HG02840 (cell line): Measurements from ENCODE around the gene TOLLIP.
"Not testable (repeated sequence)": the region's sequence is repeated elsewhere in the genome, so short reads cannot be mapped to it uniquely, and the experiment has no call there.

Experiments
- ATAC-seq: cut with Tn5 transposase; IDR thresholded peaks from one replicate; pipeline ENCODE4 v1.9.1; 2021; ENCODE audit warnings: mild to moderate bottlenecking, moderate library complexity, moderate number of reproducible peaks; ENCODE audit not compliant: unreplicated experiment, low FRiP score

The TOLLIP gene

DNA sequence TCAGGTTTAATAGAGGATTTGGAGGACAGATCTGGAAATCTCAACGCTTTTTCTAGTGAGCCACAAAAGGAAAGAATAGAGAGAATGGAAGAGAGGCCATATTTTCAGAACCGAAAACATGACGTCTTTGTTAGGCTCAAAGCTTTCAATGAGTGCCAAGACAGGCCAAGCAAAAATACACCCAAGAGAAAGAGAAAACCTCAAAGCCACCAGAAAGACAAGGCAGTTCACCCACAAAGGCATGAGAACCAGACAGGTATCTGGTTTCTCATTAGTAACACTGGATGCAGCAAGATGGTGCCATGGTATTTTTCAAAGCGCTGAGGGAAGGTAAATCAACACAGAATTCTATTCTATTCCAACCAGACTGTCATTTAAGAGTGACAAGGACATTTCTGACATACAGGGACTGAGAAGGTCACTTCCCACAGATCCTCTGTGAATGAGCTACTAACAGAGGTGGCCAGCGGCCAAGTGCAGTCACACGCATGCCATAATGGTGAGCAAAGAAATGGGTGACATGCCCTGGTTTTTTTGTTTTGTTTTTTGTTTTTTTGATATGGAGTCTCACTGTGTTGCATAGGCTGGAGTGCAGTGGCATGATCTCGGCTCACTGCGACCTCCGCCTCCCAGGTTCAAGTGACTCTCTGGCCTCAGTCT is 41.9 kb downstream of the TOLLIP start:
- ATAC-seq = no peak

DNA sequence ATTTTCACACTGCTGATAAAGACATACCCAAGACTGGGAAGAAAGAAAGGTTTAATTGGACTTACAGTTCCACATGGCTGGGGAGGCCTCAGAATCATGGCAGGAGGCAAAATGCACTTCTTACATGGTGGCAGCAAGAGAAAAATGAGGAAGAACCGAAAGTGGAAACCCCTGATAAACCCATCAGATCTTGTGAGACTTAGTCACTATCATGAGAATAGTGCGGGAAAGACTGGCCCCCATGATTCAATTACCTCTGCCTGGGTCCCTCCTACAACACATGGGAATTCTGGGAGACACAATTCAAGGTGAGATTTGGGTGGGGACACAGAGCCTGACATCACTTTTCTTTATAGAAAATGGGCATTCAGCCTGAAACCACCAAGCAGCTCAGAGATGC is 42.5 kb downstream of the TOLLIP start:
- not testable (repeated sequence) for ATAC-seq

DNA sequence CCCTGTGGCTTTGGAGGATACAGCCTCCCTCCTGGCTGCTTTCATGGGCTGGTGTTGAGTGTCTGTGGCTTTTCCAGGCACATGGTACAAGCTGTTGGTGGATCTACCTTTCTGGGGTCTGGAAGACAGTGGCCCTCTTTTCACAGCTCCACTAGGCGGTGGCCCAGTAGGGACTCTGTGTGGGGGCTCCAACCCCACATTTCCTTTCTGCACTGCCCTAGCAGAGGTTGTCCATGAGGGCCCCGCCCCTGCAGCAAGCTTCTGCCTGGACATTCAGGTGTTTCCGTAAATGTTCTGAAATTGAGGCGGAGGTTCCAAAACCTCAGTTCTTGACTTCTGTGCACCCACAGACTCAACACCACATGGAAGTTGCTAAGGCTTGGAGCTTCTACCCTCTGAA is 44.0 kb downstream of the TOLLIP start:
- ATAC-seq = not testable (repeated sequence)

DNA sequence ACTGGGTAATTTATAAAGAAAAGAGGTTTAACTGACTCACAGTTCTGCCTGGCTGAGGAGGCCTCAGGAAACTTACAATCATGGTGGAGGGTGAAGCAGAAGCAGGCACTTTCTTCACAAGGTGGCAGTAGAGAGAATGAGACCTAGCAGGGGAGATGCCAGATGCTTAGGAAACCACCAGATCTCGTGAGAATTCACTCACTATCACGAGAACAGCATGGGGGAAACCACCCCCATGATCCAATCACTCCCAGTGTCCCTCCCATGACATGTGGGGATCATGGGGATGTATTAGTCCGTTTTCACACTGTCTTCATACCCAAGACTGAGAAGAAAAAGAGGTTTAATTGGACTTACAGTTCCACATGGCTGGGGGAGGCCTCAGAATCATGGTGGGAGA is 45.0 kb downstream of the TOLLIP start:
- not testable (repeated sequence) for ATAC-seq

GRCh38 chr11:1263010-1263409 is 46.4 kb downstream of the TOLLIP start:
- no peak for ATAC-seq

DNA sequence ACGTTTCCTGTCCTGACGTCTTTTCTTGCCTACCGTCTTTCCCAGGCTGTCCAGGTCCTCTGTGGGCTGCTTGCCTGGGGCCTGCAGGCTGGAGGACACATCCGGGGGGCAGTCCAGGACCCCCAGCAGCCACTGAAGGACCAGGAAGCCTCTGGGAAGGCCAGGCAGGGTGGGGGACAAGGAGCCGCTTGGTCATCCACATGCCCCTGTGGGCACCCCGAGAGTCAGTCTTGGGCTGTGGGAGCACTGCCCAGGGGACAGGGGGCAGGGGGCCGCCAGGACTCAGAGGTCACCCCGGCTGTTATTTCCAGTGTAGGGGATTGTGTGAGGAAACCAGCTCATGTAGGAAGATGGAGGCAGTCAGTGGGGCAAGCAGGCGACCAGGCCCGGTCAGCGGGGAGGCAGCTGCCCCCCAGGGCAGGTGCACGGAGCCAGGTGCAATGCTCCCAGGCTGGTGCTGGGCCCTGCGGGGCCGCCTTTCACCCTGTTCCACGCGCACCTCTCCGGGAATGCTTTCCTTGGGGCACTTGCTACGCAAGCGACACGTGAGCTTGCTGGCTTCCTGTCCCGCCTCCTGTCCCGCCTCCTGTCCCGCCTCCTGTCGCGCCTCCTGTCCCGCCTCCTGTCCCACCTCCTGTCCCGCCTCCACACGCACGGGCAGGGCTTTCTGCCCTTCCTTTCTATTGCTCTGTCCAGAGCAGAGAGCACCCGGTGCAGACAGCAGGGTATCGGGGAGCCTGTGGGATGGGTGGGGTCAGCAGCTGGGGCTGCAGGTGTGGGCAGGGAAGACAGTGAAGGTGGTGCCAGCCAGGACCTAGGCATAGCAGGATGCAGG is 47.0 kb downstream of the TOLLIP start:
- no peak for ATAC-seq

DNA sequence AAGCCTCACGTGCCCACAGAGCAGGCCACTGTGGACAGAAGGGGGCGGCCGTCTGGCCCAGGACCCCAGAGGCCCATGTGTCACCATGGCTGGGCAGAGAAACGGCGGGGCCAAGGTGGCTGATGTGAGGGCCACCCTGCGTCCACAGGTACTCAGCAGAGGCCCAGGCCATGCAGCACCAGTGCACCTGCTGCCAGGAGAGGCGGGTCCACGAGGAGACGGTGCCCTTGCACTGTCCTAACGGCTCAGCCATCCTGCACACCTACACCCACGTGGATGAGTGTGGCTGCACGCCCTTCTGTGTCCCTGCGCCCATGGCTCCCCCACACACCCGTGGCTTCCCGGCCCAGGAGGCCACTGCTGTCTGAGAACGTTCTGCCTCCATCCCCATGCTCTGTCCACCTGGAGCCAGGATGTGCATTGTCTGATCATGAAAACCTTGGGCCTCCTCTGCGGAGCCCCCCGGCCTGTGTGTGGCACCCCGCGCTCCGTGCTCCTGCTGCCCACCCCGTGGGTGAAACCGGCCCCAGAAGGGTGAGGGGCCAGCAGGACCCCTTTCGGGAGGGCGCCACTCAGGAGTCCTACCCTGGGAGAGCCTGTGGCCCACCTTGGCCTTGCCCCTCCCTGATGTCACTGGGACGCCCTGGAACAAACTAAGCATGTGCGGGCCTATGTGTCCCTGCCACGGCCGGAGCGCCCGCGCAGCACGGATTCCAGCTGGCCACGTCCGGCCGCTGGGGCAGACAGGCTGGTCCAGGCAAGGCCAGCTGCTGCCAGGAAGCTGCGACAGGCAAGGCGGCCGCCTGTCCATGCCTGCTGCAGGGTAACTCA is 48.0 kb downstream of the TOLLIP start:
- ATAC-seq = no peak

GRCh38 chr11:1260620-1261019 is 48.8 kb downstream of the TOLLIP start:
- no peak for ATAC-seq

DNA sequence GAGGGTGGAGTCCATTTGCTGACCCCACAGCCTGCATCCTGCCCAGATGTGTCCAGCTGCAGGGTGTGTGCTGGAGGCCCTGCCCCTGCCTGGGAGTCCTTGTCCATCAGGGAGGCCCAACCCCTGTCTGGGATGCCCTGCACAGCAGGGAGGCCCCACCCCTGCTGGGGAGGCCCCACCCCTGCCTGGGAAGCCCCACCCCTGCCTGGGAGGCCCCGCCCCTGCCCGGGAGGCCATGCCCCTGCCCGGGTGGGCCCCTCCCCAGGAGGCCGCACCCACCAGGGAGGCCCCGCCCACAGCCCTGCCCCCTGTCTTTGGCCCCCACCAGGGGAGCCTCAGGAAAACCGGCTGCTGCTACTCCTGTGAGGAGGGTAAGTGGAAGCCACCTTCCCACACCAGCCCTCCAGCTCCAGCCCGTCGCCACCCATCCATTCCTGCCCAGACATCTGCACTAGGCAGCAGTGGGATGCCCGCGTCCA is 49.4 kb downstream of the TOLLIP start:
- no peak for ATAC-seq

- ATAC-seq = no peak
Measured at GRCh38 chr11:1259561-1259960, 49.9 kb downstream of the TOLLIP start.

DNA sequence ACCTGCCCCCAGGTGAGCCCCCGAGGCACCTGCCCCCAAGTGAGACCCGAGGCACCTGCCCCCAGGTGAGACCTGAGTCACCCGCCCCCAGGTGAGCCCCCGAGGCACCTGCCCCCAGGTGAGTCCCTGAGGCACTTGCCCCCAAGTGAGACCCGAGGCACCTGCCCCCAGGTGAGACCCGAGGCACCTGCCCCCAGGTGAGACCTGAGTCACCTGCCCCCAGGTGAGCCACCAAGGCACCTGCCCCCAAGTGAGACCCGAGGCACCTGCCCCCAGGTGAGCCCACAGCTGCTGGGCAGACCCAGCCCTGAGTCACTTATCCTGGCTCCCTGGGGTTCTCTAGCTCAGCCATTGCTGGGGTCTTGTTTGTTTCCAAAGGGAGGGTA is 50.4 kb downstream of the TOLLIP start:
- no peak for ATAC-seq

GRCh38 chr11:1258401-1259075 is 50.9 kb downstream of the TOLLIP start:
- no peak for ATAC-seq

DNA sequence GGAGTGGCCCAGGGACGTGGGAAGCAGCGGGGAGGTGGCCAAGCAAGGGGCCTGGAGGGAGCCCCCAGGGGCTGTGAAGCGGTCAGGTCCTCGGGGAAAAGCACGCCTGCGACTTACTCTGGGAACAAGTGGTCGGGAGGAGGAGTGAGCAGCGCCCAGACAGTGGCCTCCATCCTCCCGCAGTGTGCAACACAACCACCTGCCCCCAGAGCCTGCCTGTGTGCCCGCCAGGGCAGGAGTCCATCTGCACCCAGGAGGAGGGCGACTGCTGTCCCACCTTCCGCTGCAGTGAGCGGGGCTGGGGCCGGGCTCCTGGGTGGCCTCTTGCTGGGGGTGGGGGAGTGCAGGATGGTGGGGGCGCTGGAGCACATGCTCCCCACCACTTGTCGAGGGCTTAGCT is 51.5 kb downstream of the TOLLIP start:
- no peak for ATAC-seq

GRCh38 chr11:1257366-1257765 is 52.1 kb downstream of the TOLLIP start:
- no peak for ATAC-seq

- no peak for ATAC-seq
Measured at GRCh38 chr11:1256257-1257045, 53.0 kb downstream of the TOLLIP start.

DNA sequence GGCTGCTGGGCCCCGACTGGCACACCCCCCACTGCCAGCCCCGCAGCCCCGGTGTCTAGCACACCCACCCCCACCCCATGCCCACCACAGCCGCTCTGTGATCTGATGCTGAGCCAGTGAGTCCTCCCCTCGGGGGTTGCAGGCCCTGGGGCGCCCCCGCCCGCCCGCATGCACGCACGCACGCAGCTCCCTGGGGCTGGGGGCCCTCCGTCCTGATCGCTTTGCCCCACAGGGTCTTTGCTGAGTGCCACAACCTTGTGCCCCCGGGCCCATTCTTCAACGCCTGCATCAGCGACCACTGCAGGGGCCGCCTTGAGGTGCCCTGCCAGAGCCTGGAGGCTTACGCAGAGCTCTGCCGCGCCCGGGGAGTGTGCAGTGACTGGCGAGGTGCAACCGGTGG is 54.3 kb downstream of the TOLLIP start:
- no peak for ATAC-seq

GRCh38 chr11:1254733-1255132 is 54.7 kb downstream of the TOLLIP start:
- ATAC-seq = no peak

DNA sequence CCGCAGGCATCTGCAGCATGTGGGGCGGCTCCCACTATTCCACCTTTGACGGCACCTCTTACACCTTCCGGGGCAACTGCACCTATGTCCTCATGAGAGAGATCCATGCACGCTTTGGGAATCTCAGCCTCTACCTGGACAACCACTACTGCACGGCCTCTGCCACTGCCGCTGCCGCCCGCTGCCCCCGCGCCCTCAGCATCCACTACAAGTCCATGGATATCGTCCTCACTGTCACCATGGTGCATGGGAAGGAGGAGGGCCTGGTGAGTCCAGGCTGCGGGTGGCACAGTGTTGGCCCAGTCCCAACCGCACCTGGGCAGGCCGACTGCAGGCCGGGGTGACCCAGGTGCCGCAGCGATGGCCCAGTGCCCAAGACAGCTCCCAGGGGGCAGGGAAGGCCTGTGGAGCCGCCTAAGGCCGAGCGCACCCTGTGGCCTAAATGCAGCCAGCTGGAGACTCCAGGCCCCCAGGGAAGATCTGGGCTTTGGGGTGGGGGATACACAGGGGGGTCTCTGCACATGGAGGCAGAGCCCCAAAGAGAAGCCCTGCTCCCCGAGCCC is 55.3 kb downstream of the TOLLIP start:
- no peak for ATAC-seq

DNA sequence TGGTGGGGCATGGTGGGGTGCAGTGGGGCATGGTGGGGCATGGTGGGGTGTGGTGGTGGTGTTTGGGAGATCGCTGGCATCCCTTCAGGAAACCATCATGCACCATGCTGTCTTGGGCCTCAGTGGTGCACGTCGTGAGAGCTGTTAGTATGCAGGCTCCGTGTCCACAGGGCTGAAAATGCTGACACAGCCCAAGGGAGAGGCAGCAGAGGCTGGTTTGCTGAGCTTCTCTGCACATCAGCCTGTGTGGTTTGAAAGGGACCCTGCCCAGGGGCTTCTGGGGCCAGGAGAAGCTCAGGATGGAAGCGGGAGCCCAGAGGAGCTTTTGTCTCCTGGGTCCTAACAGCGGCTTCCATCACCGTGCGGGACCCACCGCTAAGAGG is 56.3 kb downstream of the TOLLIP start:
- ATAC-seq = no peak
